ENCODE measurements around the gene RPS3A. TPM values are rescaled to one million over a fixed set of nuclear protein-coding genes. Genes with fewer than 3 reads are reported as not detected.

Gene RPS3A
- total RNA-seq, 2 donors from 2014 or later: 1,345 to 1,520 TPM

- Histone ChIP-seq H3K4me3 (no peak overlapping the region), H3K36me3 (no peaks in the 10 kb centered on the region), H3K9me3 (no peaks in the 10 kb centered on the region), H3K27me3 (no peaks in the 10 kb centered on the region), H3K27ac (no peak overlapping the region), H3K4me1 (no peaks in the 10 kb centered on the region), H3K9ac (ENCODE audit: low read depth in 2 of 2, low read length in 2 of 2) (no peak overlapping the region)
- intact Hi-C loops (cut with DNase I): no loop called here
- no peak for TF ChIP-seq CTCF (IDR thresholded peaks at IDR 0.05)
- DNase-seq: no peak
These were observed 48.8 kb downstream of the RPS3A start for GRCh38 chr4:151148261-151148660.

- no peaks in the 10 kb centered on the region for H3K27me3 ChIP-seq
- DNase-seq: no peak
- TF ChIP-seq CTCF (IDR thresholded peaks at IDR 0.05): no peak
- no peaks in the 10 kb centered on the region for H3K4me1 ChIP-seq
- no peaks in the 10 kb centered on the region for H3K9me3 ChIP-seq
- intact Hi-C loops (cut with DNase I): no loop called here
- H3K36me3 ChIP-seq: no peaks in the 10 kb centered on the region
- H3K27ac ChIP-seq: no peak overlapping the region
- H3K9ac ChIP-seq (ENCODE audit: low read depth in 2 of 2, low read length in 2 of 2): no peak overlapping the region
- H3K4me3 ChIP-seq: no peak overlapping the region
These were observed 51.6 kb downstream of the RPS3A start for GRCh38 chr4:151150821-151151580.

GRCh38 chr4:151152028-151152427 is 52.6 kb downstream of the RPS3A start:
- Histone ChIP-seq H3K9me3 (no peaks in the 10 kb centered on the region), H3K27me3 (no peaks in the 10 kb centered on the region), H3K4me1 (no peaks in the 10 kb centered on the region), H3K27ac (no peak overlapping the region), H3K9ac (ENCODE audit: low read depth in 2 of 2, low read length in 2 of 2) (no peak overlapping the region), H3K36me3 (no peaks in the 10 kb centered on the region), H3K4me3 (no peak overlapping the region)
- no peak for TF ChIP-seq CTCF (IDR thresholded peaks at IDR 0.05)
- intact Hi-C loops (cut with DNase I): no loop called here
- no peak for DNase-seq

- Histone ChIP-seq H3K27me3 (no peaks in the 10 kb centered on the region), H3K36me3 (no peaks in the 10 kb centered on the region), H3K4me1 (no peaks in the 10 kb centered on the region), H3K4me3 (no peak overlapping the region), H3K9ac (ENCODE audit: low read depth in 2 of 2, low read length in 2 of 2) (no peak overlapping the region), H3K27ac (no peak overlapping the region), H3K9me3 (no peaks in the 10 kb centered on the region)
- DNase-seq: no peak
- intact Hi-C loops (cut with DNase I): no loop called here
- no peak for TF ChIP-seq CTCF (IDR thresholded peaks at IDR 0.05)
These were observed 54.2 kb downstream of the RPS3A start for GRCh38 chr4:151153585-151153984.

Other genes starting within 250 kb of the RPS3A start
- 10 to 100 TPM; 55.5 to 77.7 TPM for gene LRBA, start 84.3 kb upstream of the RPS3A start, total RNA-seq
- gene PRSS48, start 177.5 kb downstream of the RPS3A start, total RNA-seq: not detected
- 100 to 1,000 TPM in 1 of 2 donors, 10 to 100 TPM in 1; 75.5 to 104 TPM for gene SH3D19, start 226.0 kb downstream of the RPS3A start, total RNA-seq

Data from colonic mucosa (tissue), 4 donors.